Ishikawa (cell line): ENCODE data around the gene MCEE.

Experiments used
- CEBPB ChIP-seq: IDR thresholded peaks from 2 replicates; pipeline ENCODE4 v1.6.1; 2012
- CREB1 ChIP-seq: IDR thresholded peaks from 2 replicates; pipeline ENCODE4 v1.6.1; 2012; ENCODE audit warnings: low read depth
- EP300 ChIP-seq: IDR thresholded peaks from 2 replicates; pipeline ENCODE4 v1.6.1; 2012; ENCODE audit warnings: borderline replicate concordance
- FOXM1 ChIP-seq: IDR thresholded peaks from 2 replicates; pipeline ENCODE4 v1.6.1; 2012; ENCODE audit warnings: low read depth, borderline replicate concordance
- MAX ChIP-seq: IDR thresholded peaks from 2 replicates; pipeline ENCODE4 v1.6.1; 2012
- NFIC ChIP-seq: IDR thresholded peaks from 2 replicates; pipeline ENCODE4 v1.6.1; 2012
- RAD21 ChIP-seq: IDR thresholded peaks from 2 replicates; pipeline ENCODE4 v1.6.1; 2012; ENCODE audit warnings: low read depth
- TAF1 ChIP-seq: IDR thresholded peaks from 2 replicates; pipeline ENCODE4 v1.6.1; 2012; ENCODE audit warnings: low read depth, mild to moderate bottlenecking
- YY1 ChIP-seq: IDR thresholded peaks from 2 replicates; pipeline ENCODE4 v1.6.1; 2012; ENCODE audit warnings: low read depth
- TF ChIP-seq, protein P1 (sequence below): IDR thresholded peaks from 2 replicates; pipeline ENCODE4 v1.6.1; 2012
- TF ChIP-seq, protein P2 (sequence below): IDR thresholded peaks from 2 replicates; pipeline ENCODE4 v1.6.1; 2012; ENCODE audit warnings: low read depth, mild to moderate bottlenecking

GRCh38 chr2:71103809-71104208, 26.2 kb downstream of the MCEE start:
- no peak for TF ChIP-seq TAF1
- no peak for TF ChIP-seq CEBPB
- TF ChIP-seq, protein P1, sequence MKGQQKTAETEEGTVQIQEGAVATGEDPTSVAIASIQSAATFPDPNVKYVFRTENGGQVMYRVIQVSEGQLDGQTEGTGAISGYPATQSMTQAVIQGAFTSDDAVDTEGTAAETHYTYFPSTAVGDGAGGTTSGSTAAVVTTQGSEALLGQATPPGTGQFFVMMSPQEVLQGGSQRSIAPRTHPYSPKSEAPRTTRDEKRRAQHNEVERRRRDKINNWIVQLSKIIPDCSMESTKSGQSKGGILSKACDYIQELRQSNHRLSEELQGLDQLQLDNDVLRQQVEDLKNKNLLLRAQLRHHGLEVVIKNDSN = no peak
- TF ChIP-seq, protein P2, sequence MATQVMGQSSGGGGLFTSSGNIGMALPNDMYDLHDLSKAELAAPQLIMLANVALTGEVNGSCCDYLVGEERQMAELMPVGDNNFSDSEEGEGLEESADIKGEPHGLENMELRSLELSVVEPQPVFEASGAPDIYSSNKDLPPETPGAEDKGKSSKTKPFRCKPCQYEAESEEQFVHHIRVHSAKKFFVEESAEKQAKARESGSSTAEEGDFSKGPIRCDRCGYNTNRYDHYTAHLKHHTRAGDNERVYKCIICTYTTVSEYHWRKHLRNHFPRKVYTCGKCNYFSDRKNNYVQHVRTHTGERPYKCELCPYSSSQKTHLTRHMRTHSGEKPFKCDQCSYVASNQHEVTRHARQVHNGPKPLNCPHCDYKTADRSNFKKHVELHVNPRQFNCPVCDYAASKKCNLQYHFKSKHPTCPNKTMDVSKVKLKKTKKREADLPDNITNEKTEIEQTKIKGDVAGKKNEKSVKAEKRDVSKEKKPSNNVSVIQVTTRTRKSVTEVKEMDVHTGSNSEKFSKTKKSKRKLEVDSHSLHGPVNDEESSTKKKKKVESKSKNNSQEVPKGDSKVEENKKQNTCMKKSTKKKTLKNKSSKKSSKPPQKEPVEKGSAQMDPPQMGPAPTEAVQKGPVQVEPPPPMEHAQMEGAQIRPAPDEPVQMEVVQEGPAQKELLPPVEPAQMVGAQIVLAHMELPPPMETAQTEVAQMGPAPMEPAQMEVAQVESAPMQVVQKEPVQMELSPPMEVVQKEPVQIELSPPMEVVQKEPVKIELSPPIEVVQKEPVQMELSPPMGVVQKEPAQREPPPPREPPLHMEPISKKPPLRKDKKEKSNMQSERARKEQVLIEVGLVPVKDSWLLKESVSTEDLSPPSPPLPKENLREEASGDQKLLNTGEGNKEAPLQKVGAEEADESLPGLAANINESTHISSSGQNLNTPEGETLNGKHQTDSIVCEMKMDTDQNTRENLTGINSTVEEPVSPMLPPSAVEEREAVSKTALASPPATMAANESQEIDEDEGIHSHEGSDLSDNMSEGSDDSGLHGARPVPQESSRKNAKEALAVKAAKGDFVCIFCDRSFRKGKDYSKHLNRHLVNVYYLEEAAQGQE = no peak
- TF ChIP-seq FOXM1 = no peak
- TF ChIP-seq MAX = no peak
- TF ChIP-seq EP300 = no peak
- no peak for TF ChIP-seq RAD21
- TF ChIP-seq YY1 = no peak
- TF ChIP-seq CREB1 = no peak
- no peak for TF ChIP-seq NFIC
